Stimulated activated CD8-positive, alpha-beta memory T cell treated with anti-CD3 and anti-CD28 coated beads, Interleukin-15, amount 100 ng/mL, for 1 hour (primary cell): ENCODE results near the gene ATG4B.

Experiments used
- DNase-seq: peaks from one replicate; pipeline ENCODE4 v3.0.0-alpha.2; 2020; ENCODE audit warnings: low read depth

Gene ATG4B

GRCh38 chr2:241668354-241668753 lies 30.9 kb downstream of the ATG4B start:
- DNase-seq = no peak

GRCh38 chr2:241668839-241669238 lies 31.3 kb downstream of the ATG4B start:
- DNase-seq = no peak

- no peak for DNase-seq
Measured at GRCh38 chr2:241670333-241671110, 33.0 kb downstream of the ATG4B start.

GRCh38 chr2:241671457-241672240 lies 34.2 kb downstream of the ATG4B start:
- DNase-seq = no peak

- no peak for DNase-seq
Measured at GRCh38 chr2:241672243-241673188, 35.0 kb downstream of the ATG4B start.

GRCh38 chr2:241673189-241673663 lies 35.7 kb downstream of the ATG4B start:
- no peak for DNase-seq

- no peak for DNase-seq
Measured at GRCh38 chr2:241673797-241674725, 36.6 kb downstream of the ATG4B start.

- no peak for DNase-seq
Measured at GRCh38 chr2:241675885-241676284, 38.4 kb downstream of the ATG4B start.

- DNase-seq = no peak
Measured at GRCh38 chr2:241676665-241677064, 39.2 kb downstream of the ATG4B start.

GRCh38 chr2:241677392-241677791 lies 39.9 kb downstream of the ATG4B start:
- DNase-seq = no peak

- no peak for DNase-seq
Measured at GRCh38 chr2:241678307-241678706, 40.8 kb downstream of the ATG4B start.

GRCh38 chr2:241678784-241679540 lies 41.5 kb downstream of the ATG4B start:
- no peak for DNase-seq

- no peak for DNase-seq
Measured at GRCh38 chr2:241680044-241680443, 42.6 kb downstream of the ATG4B start.

GRCh38 chr2:241680827-241681599 lies 43.5 kb downstream of the ATG4B start:
- no peak for DNase-seq

- DNase-seq = peak; percentile 5
Measured at GRCh38 chr2:241686324-241686649, 48.8 kb downstream of the ATG4B start.

GRCh38 chr2:241686650-241687425 lies 49.3 kb downstream of the ATG4B start, which contains the start of gene DTYMK:
TSS of gene DTYMK (minus strand) at chr2:241686815. CDS start at chr2:241686783, 32 bp downstream.
- DNase-seq = peak; percentile 81

GRCh38 chr2:241689306-241689705 lies 51.8 kb downstream of the ATG4B start:
- no peak for DNase-seq

GRCh38 chr2:241690202-241690717 lies 52.8 kb downstream of the ATG4B start:
- DNase-seq = no peak
